Amniotic stem cell (primary cell): ENCODE results near the gene CYP4Z1.
"Not testable (repeated sequence)": the region's sequence is repeated elsewhere in the genome, so short reads cannot be mapped to it uniquely, and the experiment has no call there.

Source experiments
- DNase-seq: peaks from one replicate; lab custom pipeline; 2025; lab: John Stamatoyannopoulos, UW

CYP4Z1 gene

DNA sequence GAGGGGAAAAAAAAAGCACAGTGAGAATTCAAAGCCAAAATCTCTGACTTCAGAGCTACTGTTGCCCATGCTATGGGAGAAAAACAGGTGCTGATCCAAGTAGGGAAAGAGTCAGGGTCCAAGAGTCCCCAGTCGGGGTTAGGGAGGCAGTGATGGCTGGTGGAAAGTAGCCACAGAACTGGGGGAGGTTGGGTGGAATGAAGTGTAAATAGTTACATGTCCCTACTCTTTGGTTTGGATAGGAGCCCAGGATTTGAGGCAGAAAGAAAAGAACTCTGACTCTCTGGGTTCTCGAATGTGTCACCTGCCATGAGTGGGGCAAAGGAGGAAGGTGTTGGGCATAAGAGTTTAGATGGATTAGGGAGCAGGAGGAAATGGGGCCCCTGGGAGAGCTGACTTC is 61.8 kb downstream of the CYP4Z1 start:
- not testable (repeated sequence) for DNase-seq

DNA sequence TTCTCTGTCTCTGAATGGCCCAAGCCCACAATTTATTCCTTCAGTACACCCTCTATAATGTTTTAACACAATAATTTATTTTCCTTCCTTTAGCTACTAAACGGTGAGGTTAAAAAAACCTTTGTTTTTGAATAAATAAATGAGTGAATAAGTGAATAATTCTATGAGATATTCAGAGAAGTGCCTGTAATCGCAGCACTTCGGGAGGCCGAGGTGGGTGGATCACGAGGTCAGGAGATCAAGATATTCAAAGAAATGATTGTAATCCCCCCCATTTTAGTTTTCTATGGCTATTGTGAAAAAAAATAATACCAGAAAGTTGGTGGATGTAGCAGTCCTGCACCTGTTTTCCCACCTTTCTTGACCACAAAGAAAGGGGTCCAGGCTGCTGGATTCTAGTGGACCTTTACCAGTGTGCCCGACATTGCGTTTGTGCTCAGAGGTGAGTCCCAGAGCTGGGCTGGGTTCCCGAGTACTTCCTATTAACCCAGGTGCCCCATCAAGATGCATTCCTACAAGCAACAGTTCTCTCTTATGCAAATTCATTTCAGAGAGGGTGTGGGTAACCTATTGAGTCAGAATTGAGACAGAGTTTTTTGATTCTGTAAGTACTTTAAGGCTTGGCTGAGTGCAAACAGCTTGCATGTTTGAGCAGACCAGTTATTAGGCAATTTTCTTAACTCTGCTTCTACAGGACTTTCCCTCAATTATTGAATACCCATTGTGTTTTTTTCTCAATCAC is 62.6 kb downstream of the CYP4Z1 start:
- DNase-seq: not testable (repeated sequence)

DNA sequence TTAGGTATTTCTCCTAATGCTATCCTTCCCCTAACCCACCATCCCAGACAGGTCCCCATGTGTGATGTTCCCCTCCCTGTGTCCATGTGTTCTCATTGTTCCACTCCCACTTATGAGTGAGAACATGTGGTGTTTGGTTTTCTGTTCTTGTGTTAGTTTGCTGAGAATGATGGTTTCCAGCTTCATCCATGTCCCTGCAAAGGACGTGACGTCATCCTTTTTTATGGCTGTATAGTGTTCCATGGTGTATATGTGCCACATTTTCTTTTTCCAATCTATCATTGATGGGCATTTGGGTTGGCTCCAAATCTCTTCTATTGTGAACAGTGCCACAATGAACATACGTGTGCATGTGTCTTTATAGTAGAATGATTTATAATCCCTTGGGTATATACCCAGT is 65.6 kb downstream of the CYP4Z1 start:
- not testable (repeated sequence) for DNase-seq

DNA sequence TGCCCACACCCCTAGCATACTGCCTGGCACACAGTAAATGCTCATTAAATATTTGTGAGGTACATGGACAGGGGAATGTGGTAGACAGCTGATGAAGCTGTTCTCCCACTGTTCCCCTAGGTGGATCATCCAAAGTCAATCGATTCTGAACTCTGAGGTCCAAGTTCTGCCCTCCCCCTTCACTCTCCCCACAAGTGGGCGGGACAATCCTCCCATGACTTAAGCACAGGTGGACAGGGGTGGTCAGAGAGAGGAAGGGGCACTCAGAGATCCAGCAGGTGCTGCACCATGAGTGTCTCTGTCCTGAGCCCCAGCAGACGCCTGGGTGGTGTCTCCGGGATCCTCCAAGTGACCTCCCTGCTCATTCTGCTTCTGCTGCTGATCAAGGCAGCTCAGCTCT is 70.2 kb downstream of the CYP4Z1 start, which contains the start of gene CYP4A22:
TSS of gene CYP4A22 (plus strand) at position 244 of the 400 bp plus-strand sequence. CDS start at position 289, 45 bp downstream.
- DNase-seq: no peak

- no peak for DNase-seq
These were observed 71.0 kb downstream of the CYP4Z1 start for GRCh38 chr1:47137925-47138615.

GRCh38 chr1:47140358-47140757 is 73.3 kb downstream of the CYP4Z1 start:
- DNase-seq: not testable (repeated sequence)

DNA sequence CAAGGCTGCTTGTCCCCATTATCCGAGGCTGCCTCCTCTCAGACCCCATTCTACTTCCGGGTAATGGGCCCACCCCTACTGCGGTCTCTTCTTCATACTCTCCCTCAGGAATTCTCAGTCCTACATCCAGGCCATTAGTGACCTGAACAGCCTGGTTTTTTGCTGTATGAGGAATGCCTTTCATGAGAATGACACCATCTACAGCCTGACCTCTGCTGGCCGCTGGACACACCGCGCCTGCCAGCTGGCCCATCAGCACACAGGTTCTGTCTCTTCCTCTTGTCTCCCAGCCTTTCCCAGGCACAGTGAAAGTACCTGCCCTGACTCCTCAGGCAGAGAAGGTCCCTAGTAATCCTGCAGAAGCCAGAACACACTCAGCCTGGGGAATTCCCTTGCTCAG is 76.6 kb downstream of the CYP4Z1 start:
- not testable (repeated sequence) for DNase-seq

GRCh38 chr1:47146495-47146894 is 79.5 kb downstream of the CYP4Z1 start:
- DNase-seq: not testable (repeated sequence)

DNA sequence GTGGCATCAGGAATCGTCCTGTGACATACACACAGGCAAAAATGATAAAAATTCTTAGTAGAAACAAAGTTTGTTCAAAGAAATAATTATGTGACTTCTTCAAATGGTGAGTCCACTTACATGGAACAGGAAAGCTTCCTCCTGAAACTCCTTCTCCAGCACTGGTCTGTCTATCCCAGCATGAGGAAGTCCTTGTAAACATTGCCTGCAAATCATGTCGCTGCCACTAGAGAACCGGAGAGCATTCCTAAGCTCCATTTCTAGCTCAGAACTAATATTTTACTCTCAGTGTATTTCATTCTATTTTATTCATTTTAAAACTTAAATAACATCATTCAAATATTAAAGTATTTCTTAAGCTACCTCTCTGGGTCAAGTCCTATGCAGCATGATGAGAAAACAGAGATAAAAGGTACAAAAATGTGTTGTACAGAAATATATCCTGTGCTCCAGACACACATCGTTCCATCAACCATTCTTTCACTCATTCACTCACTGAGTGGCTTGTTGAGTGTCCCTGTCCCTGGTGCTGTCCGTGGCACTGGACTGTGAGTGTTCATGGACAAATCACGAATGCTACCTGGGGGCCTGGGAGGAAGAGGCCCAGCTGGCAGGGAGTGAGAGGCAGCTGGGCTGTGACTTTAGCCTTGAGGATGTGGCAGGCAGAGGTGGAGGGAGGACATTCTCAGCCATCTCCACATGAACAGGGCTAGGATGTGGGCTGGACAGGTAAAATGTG is 80.2 kb downstream of the CYP4Z1 start:
- no peak for DNase-seq

- DNase-seq: not testable (repeated sequence)
These were observed 82.1 kb downstream of the CYP4Z1 start for GRCh38 chr1:47149162-47149561.

DNA sequence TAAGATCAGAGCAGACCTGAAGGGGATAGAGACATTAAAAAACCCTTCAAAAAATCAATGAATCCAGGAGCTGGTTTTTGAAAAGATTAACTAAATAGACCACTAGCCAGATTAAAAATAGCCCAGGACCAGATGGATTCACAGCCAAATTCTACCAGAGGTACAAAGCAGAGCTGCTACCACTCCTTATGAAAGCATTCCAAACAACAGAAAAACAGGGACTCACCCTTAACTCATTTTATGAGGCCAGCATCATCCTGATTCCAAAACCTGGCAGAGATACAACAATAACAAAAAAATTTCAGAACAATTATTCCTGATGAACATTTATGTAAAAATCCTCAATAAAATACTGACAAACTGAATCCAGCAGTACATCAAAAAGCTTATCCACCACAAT is 89.4 kb downstream of the CYP4Z1 start:
- not testable (repeated sequence) for DNase-seq

DNA sequence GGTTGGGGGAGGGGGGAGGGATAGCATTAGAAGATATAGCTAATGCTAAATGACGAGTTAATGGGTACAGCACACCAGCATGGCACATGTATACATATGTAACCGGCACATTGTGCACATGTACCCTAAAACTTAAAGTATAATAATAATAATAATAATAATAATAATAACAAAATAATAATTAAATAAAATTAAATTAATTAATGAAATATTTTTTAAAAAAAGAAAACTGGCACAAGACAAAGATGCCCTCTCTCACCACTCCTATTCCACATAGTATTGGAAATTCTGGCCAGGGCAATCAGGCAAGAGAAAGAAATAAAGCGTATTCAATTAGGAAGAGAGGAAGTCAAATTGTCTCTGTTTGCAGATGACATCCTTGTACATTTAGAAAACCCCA is 90.9 kb downstream of the CYP4Z1 start:
- not testable (repeated sequence) for DNase-seq

DNA sequence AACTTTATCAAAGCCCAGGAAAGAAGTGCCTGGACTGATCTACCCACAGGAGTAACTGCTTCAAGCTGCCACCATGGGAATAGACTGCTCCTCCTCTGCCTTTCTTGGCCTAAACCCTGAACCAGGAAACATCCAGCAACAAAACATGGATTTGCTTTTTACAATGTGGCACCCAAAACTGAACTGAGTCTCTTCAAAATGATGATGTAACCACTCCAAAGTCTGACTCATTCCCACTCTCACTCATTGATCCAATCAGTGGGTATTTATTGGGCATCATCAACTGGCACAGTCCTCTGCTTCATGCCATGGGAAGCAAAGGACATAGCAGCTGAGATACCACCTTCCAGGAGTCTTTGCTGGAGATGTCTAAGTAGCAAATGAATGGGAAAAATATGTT is 93.7 kb downstream of the CYP4Z1 start:
- no peak for DNase-seq

DNA sequence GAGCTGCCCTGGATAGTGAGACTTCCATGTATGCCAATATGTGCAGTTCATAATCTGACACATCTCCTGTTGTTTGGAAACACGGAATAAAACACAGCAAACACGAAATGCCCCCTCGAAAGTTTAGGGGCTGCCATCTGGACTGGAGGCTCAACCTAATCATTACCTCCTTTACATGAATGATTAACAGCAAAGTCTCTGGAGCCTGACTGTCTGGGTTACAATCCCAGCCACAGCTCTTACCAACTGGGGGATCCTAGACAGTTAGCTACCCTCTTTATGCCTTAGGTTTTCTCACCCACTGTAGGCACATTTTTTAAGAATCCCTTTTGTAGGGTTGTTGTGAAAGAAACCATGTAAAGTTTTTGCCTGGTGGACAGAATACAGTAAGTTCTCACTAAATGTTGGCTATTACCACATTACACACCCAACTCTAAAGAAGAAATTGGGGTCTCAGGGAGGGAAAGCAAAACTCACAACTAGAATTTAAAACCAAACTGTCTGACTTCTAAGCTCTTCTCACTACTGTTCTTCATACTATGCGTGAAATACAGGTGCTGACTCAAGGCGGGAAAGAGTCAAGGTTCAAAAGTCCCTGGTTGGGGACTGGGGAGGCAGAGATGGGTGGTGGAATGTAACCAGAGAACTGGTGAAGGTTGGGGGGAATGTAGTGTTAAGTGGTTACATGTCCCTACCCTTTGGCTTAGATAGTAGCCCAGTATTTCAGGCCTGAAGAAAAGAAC is 94.4 kb downstream of the CYP4Z1 start:
- no peak for DNase-seq

GRCh38 chr1:47164552-47164951 is 97.5 kb downstream of the CYP4Z1 start:
- no peak for DNase-seq
